GM12801 (cell line): ENCODE measurements around the gene ZSWIM1.

Experiments used
- CTCF ChIP-seq: IDR thresholded peaks from one replicate; pipeline ENCODE4 v1.5.1; 2011; ENCODE audit warnings: control low read depth; ENCODE audit not compliant: insufficient read length; ENCODE audit errors: extremely low read depth

The ZSWIM1 gene

GRCh38 chr20:45892049-45892825 lies 11.2 kb downstream of the ZSWIM1 start:
- no peak for TF ChIP-seq CTCF

GRCh38 chr20:45892828-45893500 lies 11.9 kb downstream of the ZSWIM1 start:
- no peak for TF ChIP-seq CTCF

- TF ChIP-seq CTCF = no peak
These were observed 12.8 kb downstream of the ZSWIM1 start for GRCh38 chr20:45893831-45894230.

- TF ChIP-seq CTCF = no peak
These were observed 13.8 kb downstream of the ZSWIM1 start for GRCh38 chr20:45894797-45895196.

- TF ChIP-seq CTCF = no peak
These were observed 15.7 kb downstream of the ZSWIM1 start for GRCh38 chr20:45896641-45897161.

- no peak for TF ChIP-seq CTCF
These were observed 16.3 kb downstream of the ZSWIM1 start for GRCh38 chr20:45897289-45897688.

GRCh38 chr20:45897692-45898091 lies 16.7 kb downstream of the ZSWIM1 start:
- no peak for TF ChIP-seq CTCF
